Colonic mucosa (tissue), 4 donors: Measurements from ENCODE around the gene LSM2. TPM values are rescaled to one million over a fixed set of nuclear protein-coding genes. Genes with fewer than 3 reads are reported as not detected.
A peak's percentile ranks its signal among the peaks of the same experiment; 100 is the strongest.

Experiments
- DNase-seq: peaks from one replicate; pipeline ENCODE4 v3.0.0-alpha.2; 2020
- H3K27ac ChIP-seq: fragments of 200-600 bp; one replicate; pipeline ENCODE4 v1.8.0; 2021
- H3K27me3 ChIP-seq: fragments of 200-600 bp; one replicate; pipeline ENCODE4 v1.8.0; 2021
- H3K36me3 ChIP-seq: fragments of 200-600 bp; one replicate; pipeline ENCODE4 v1.8.0; 2021
- H3K4me1 ChIP-seq: fragments of 200-600 bp; one replicate; pipeline ENCODE4 v1.8.0; 2021; ENCODE audit warnings: mild to moderate bottlenecking
- H3K4me3 ChIP-seq: fragments of 200-600 bp; one replicate; pipeline ENCODE4 v1.8.0; 2021
- H3K9ac ChIP-seq, 2 donors: one replicate each; pipeline ENCODE4 v1.7.0; 2013; ENCODE audit warnings: control low read depth in 2 of 2, low read depth in 2 of 2, low read length in 2 of 2
- H3K9me3 ChIP-seq: fragments of 200-600 bp; one replicate; pipeline ENCODE4 v1.8.0; 2021
- CTCF ChIP-seq: fragments of 200-600 bp; IDR thresholded peaks from one replicate; pipeline ENCODE4 v1.8.0; 2022; ENCODE audit warnings: antibody characterized with exemption, mild to moderate bottlenecking
- intact Hi-C: fragments of 100-400 bp; cut with DNase I; formaldehyde crosslinking; loops from one replicate; pipeline ENCODE4 v1.14.1; 2022
- total RNA-seq, 2 donors: library from RNA; stranded (reverse); fragmentation: NEBNext Ultra II Directional in 1 of 2; extraction: Animal tissue kit (Norgen Biotek cat#: 25700) in 1 of 2; gene quantifications; one replicate each; pipeline ENCODE4 v1.2.1, GENCODE V29; 2021
- donor health status: healthy.
- donor health status: DM: no; HTN: no; CAD: no.
- donor health status: DM: no; HTN: no; CAD: no.

LSM2 gene
- total RNA-seq, 2 donors from 2014 or later = 37.6 to 61.3 TPM

GRCh38 chr6:31836474-31837368, 30.0 kb upstream of the LSM2 start:
- intact Hi-C loops = loop anchor here (5.0 kb wide), 1 partner anchor 46 kb away; no protein-coding TSS in a partner anchor
- no peaks in the 10 kb centered on the region for H3K27me3 ChIP-seq
- peak overlapping the region; percentile 55 to 99 for H3K9ac ChIP-seq
- no peak for DNase-seq
- peak overlapping the region; percentile 91 for H3K27ac ChIP-seq
- H3K4me3 ChIP-seq = peak overlapping the region; percentile 85
- H3K4me1 ChIP-seq = peaks cover 18% of the 10 kb centered on the region
- no peak for TF ChIP-seq CTCF
- no peaks in the 10 kb centered on the region for H3K9me3 ChIP-seq
- H3K36me3 ChIP-seq = peaks cover 10% of the 10 kb centered on the region

GRCh38 chr6:31836047-31836473, 29.3 kb upstream of the LSM2 start:
- H3K4me1 ChIP-seq = peaks cover 20% of the 10 kb centered on the region
- peak; percentile 29 for DNase-seq

GRCh38 chr6:31834367-31835250, 27.8 kb upstream of the LSM2 start:
- DNase-seq = peak; percentile 92
- no peaks in the 10 kb centered on the region for H3K9me3 ChIP-seq
- peak overlapping the region; percentile 85 for H3K4me3 ChIP-seq
- peak overlapping the region; percentile 99 for H3K9ac ChIP-seq
- H3K27ac ChIP-seq = peak overlapping the region; percentile 91
- peaks cover 23% of the 10 kb centered on the region for H3K4me1 ChIP-seq
- H3K27me3 ChIP-seq = no peaks in the 10 kb centered on the region
- intact Hi-C loops = loop anchor here (5.0 kb wide), 2 partner anchors 48 to 62 kb away; no protein-coding TSS in a partner anchor
- TF ChIP-seq CTCF = no peak
- H3K36me3 ChIP-seq = peaks cover 10% of the 10 kb centered on the region

More at GRCh38 chr6:31836047-31836473, 29.3 kb upstream of the LSM2 start:
- Histone ChIP-seq H3K9ac (peak overlapping the region; percentile 55 to 99), H3K27ac (peak overlapping the region; percentile 91), H3K9me3 (no peaks in the 10 kb centered on the region), H3K36me3 (peaks cover 10% of the 10 kb centered on the region), H3K27me3 (no peaks in the 10 kb centered on the region), H3K4me3 (peak overlapping the region; percentile 85)
- TF ChIP-seq CTCF = no peak
- intact Hi-C loops = loop anchor here (5.0 kb wide), 1 partner anchor 46 kb away; no protein-coding TSS in a partner anchor

- no peaks in the 10 kb centered on the region for H3K9me3 ChIP-seq
- peak overlapping the region; percentile 62 for H3K4me3 ChIP-seq
- intact Hi-C loops = loop anchor here (5.0 kb wide), 1 partner anchor 59 kb away; no protein-coding TSS in a partner anchor
- peak; percentile 58 for DNase-seq
- no peak for TF ChIP-seq CTCF
- H3K4me1 ChIP-seq = peaks cover 10% of the 10 kb centered on the region
- H3K9ac ChIP-seq = peak overlapping the region; percentile 15 to 91
- H3K27me3 ChIP-seq = no peaks in the 10 kb centered on the region
- no peaks in the 10 kb centered on the region for H3K36me3 ChIP-seq
- peak overlapping the region; percentile 91 for H3K27ac ChIP-seq
Measured at GRCh38 chr6:31831350-31832215, 24.8 kb upstream of the LSM2 start.
